ENCODE results near the gene ETV3.
"Not testable (repeated sequence)": the region's sequence is repeated elsewhere in the genome, so short reads cannot be mapped to it uniquely, and the experiment has no call there.

The ETV3 gene

DNA sequence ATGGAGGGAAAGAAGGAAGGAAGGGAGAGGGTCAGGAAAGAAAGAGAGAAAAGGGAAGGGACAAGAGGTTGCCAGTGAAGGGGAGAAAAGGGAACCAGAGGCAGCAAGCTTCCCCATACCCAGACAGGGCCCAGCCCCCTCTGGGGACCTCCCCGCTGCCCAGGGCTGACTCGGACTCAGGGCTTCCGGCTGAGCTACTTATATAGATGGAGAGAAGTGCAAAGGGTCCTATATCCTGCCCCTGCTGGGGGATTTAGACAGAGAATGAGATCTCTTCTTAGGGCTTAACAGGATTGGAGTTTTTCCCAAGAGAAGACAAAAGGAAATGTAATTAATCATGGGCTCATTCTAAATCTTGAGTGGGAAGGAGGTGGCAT lies 38.6 kb downstream of the ETV3 start, which contains the start of gene ETV3L:
TSS of gene ETV3L (minus strand) at position 176 of the 377 bp plus-strand sequence. CDS start 285 bp downstream, outside the sequence.
- no peak within 1 kb of the TSS for H3K4me3 ChIP-seq (ENCODE audit: low read depth, low read length)
- TF ChIP-seq, protein P1, sequence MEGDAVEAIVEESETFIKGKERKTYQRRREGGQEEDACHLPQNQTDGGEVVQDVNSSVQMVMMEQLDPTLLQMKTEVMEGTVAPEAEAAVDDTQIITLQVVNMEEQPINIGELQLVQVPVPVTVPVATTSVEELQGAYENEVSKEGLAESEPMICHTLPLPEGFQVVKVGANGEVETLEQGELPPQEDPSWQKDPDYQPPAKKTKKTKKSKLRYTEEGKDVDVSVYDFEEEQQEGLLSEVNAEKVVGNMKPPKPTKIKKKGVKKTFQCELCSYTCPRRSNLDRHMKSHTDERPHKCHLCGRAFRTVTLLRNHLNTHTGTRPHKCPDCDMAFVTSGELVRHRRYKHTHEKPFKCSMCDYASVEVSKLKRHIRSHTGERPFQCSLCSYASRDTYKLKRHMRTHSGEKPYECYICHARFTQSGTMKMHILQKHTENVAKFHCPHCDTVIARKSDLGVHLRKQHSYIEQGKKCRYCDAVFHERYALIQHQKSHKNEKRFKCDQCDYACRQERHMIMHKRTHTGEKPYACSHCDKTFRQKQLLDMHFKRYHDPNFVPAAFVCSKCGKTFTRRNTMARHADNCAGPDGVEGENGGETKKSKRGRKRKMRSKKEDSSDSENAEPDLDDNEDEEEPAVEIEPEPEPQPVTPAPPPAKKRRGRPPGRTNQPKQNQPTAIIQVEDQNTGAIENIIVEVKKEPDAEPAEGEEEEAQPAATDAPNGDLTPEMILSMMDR (IDR thresholded peaks at IDR 0.05; ENCODE audit: borderline replicate concordance, insufficient read depth, low read depth, low read length): no peak

DNA sequence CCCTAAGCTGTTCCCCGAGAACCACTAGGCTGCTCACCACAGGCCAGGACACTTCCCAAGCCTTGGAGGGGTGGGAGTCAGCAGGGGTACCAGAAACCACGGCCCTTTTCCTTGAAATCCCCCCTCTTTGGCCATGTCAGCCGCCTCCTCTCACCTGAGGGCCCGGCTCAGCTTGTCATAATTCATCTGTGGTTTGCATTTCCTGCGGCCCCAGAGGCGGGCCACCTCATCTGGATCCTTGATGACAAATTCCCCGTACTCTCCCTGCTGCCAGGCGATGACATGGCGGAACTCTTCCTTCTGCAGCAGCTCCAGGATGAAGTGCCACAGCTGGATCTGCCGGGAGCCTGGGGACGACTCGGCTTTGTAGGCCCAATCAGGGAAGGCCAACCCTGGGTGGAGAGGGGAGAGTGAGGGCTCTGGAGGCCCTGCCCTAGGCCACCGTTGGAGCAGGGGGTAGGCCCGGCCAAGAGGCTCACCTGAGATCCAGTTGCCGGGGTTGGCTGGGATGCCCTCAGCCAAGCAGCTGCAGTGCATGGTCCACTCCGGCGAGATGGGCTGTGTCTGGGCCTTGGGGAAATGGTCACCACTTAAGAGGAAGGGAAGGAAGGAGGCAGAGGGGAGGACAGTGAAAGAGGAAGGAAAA lies 39.1 kb downstream of the ETV3 start:
- not testable (repeated sequence) for H3K4me3 ChIP-seq (ENCODE audit: low read depth, low read length)

DNA sequence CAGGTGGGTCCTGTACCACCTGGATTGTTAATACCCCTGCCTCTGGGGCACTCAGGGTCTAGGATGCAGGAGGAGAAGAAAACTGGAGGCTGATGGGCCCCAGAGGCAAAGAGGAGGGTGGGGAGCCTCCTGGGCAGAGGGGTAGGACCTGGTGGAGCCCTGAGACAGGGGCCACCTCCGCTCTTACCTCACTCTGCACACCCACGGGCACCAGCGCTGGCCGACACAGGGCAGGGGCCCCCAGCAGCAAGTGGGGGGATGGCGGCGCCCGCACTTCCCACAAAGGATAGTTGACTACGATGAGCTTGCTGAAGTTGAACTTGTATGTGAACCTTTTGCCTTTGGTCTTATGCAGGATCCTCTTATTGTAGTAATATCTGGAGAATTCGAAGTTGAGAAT lies 39.7 kb downstream of the ETV3 start:
- no peak overlapping the region for H3K4me3 ChIP-seq (ENCODE audit: low read depth, low read length)
- TF ChIP-seq, protein P1 (IDR thresholded peaks at IDR 0.05; ENCODE audit: borderline replicate concordance, insufficient read depth, low read depth, low read length): no peak

DNA sequence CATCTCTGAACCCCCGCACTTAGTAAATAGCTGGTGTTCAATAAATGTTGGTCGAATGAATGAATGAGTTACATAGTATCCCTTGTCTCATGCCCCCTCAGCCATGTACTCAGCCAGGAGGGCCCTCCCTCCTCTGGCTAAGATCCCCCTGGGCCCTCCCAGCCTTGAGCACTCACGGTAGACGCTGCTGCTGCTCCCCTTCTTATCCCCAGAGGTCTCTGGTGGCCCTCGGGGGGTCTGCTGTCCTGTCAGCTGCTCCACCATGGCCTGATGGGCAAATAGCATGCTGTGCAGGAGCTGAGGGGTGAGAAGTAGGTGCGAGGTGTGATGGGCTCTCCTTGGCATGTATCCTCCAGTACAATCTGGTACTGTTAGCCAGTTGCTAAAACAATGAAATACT lies 40.5 kb downstream of the ETV3 start:
- no peak overlapping the region for H3K4me3 ChIP-seq (ENCODE audit: low read depth, low read length)
- TF ChIP-seq, protein P1 (IDR thresholded peaks at IDR 0.05; ENCODE audit: borderline replicate concordance, insufficient read depth, low read depth, low read length): no peak

DNA sequence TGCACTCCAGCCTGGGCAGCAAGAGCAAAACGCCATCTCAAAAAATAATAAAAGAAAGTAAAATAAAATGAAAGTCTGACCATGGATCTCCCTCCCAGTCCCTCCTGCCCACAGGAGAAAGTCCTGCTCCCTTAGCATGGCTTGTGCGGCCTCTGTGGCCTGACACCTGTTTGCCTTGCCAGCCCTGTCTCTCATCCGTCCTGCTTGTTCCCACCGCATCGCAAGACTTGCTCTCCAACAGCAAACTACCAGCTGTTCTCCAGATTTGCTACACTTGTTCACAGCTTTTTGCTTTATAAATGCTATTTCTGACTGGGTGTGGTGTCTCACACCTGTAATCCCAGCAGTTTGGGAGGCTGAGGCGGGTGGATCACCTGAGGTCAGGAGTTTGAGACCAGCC lies 41.3 kb downstream of the ETV3 start:
- no peak overlapping the region for H3K4me3 ChIP-seq (ENCODE audit: low read depth, low read length)
- TF ChIP-seq, protein P1 (IDR thresholded peaks at IDR 0.05; ENCODE audit: borderline replicate concordance, insufficient read depth, low read depth, low read length): no peak

DNA sequence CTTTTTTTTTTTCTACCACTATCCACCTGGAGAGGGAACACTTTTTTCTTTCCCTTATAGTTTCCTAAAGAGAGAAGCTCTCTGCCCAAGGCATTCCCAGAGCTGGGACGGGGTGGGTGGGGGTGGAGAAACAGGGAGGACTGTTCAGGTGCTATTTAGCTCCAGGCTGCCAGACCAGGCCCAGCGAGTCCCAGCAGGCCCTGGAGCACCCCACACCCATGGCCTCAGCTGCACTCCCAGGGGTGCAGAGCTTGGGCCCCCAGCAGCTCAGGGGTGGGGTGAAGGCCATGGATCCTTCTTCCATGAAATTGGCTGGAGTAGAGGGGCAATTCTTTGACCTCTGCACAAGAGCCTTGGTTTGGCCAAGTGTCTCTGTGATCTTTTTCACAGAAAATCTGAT lies 42.6 kb downstream of the ETV3 start:
- H3K4me3 ChIP-seq (ENCODE audit: low read depth, low read length): no peak overlapping the region
- TF ChIP-seq, protein P1 (IDR thresholded peaks at IDR 0.05; ENCODE audit: borderline replicate concordance, insufficient read depth, low read depth, low read length): no peak

DNA sequence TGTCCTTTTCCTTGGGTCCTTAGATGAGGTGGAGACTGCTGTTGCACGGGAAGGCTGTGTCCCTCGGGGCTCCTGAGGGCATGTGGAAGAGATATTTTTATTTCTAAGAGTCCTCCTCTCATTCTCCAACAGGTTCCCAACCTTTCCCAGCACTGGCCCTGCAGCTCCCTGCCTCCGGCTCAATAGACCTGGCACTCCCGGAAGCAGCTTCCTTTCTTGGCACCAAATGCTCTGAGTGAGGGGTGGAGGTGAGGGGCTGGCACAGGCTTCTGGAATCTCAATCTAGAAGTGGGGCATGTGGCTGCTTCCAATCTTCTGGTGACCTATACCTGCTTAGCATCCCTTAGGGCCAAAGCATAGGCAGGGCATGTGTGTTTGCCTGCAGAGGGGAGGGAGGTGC lies 43.1 kb downstream of the ETV3 start:
- no peak overlapping the region for H3K4me3 ChIP-seq (ENCODE audit: low read depth, low read length)
- TF ChIP-seq, protein P1 (IDR thresholded peaks at IDR 0.05; ENCODE audit: borderline replicate concordance, insufficient read depth, low read depth, low read length): no peak

Measured in GM12875 (cell line).